SK-N-SH treated with all-trans-retinoic acid at 6 μM for 48 hours (cell line): ENCODE data around the gene LY6G5B.

ENCODE experiments used
- ATAC-seq: fragments of 200-7000 bp; cut with Tn5 transposase; 3 replicates; pipeline ENCODE4 v1.9.1; 2020; ENCODE audit warnings: mild to moderate bottlenecking, moderate library complexity
- ARNTL ChIP-seq: fragments of 450-650 bp; formaldehyde crosslinking; IDR thresholded peaks from 2 replicates; pipeline ENCODE4 v1.5.0; 2020; ENCODE audit warnings: low read depth, mild to moderate bottlenecking, moderate library complexity, borderline replicate concordance
- BACH2 ChIP-seq: fragments of 250-450 bp; sonication (Bioruptor Pico); IDR thresholded peaks from 2 replicates; pipeline ENCODE4 v1.9.0; 2021; ENCODE audit warnings: mild to moderate bottlenecking, borderline replicate concordance
- CREB5 ChIP-seq: fragments of 250-450 bp; sonication (Bioruptor Pico); IDR thresholded peaks from 2 replicates; pipeline ENCODE4 v1.5.1; 2020; ENCODE audit warnings: low read depth, mild to moderate bottlenecking, moderate library complexity
- CSRNP3 ChIP-seq: fragments of 250-450 bp; sonication (Bioruptor Pico); IDR thresholded peaks from 2 replicates; pipeline ENCODE4 v1.5.1; 2021; ENCODE audit warnings: mild to moderate bottlenecking, moderate library complexity
- ESRRG ChIP-seq: fragments of 250-450 bp; sonication (Bioruptor Pico); IDR thresholded peaks from 2 replicates; pipeline ENCODE4 v1.6.1; 2021; ENCODE audit warnings: mild to moderate bottlenecking
- GLIS3 ChIP-seq: fragments of 250-450 bp; sonication (Bioruptor Pico); IDR thresholded peaks from 2 replicates; pipeline ENCODE4 v1.5.0; 2020; ENCODE audit warnings: mild to moderate bottlenecking, moderate library complexity
- ISL1 ChIP-seq: fragments of 250-450 bp; sonication (Bioruptor Pico); IDR thresholded peaks from 2 replicates; pipeline ENCODE4 v2.1.2; 2022; ENCODE audit warnings: mild to moderate bottlenecking, moderate library complexity
- OSR1 ChIP-seq: fragments of 250-450 bp; sonication (Bioruptor Pico); IDR thresholded peaks from 2 replicates; pipeline ENCODE4 v1.8.0; 2022; ENCODE audit warnings: moderate library complexity, mild to moderate bottlenecking, inconsistent platforms
- PATZ1 ChIP-seq: fragments of 250-450 bp; sonication (Bioruptor Pico); IDR thresholded peaks from 2 replicates; pipeline ENCODE4 v1.8.0; 2020; ENCODE audit warnings: mild to moderate bottlenecking, moderate library complexity, borderline replicate concordance
- POU6F1 ChIP-seq: fragments of 250-450 bp; sonication (Bioruptor Pico); IDR thresholded peaks from 2 replicates; pipeline ENCODE4 v1.8.0; 2021; ENCODE audit warnings: low read depth, mild to moderate bottlenecking, moderate library complexity, borderline replicate concordance
- PPARA ChIP-seq: fragments of 250-450 bp; sonication (Bioruptor Pico); IDR thresholded peaks from 2 replicates; pipeline ENCODE4 v1.5.0; 2020; ENCODE audit warnings: mild to moderate bottlenecking, borderline replicate concordance
- RARB ChIP-seq: fragments of 250-450 bp; sonication (Bioruptor Pico); IDR thresholded peaks from 2 replicates; pipeline ENCODE4 v1.8.0; 2021; ENCODE audit warnings: mild to moderate bottlenecking, moderate library complexity
- TCF4 ChIP-seq: fragments of 250-450 bp; sonication (Bioruptor Pico); IDR thresholded peaks from 2 replicates; pipeline ENCODE4 v1.8.0; 2021; ENCODE audit warnings: mild to moderate bottlenecking, moderate library complexity, borderline replicate concordance
- TOX ChIP-seq: fragments of 250-450 bp; sonication (Bioruptor Pico); IDR thresholded peaks from 2 replicates; pipeline ENCODE4 v1.8.0; 2021; ENCODE audit warnings: mild to moderate bottlenecking, moderate library complexity, borderline replicate concordance
- TSHZ2 ChIP-seq: fragments of 250-450 bp; sonication (Bioruptor Pico); IDR thresholded peaks from 2 replicates; pipeline ENCODE4 v1.5.0; 2020; ENCODE audit warnings: mild to moderate bottlenecking, moderate library complexity
- ZC3H10 ChIP-seq: fragments of 250-450 bp; sonication (Bioruptor Pico); IDR thresholded peaks from 2 replicates; pipeline ENCODE4 v1.5.1; 2021; ENCODE audit warnings: mild to moderate bottlenecking, moderate library complexity
- ZFP3 ChIP-seq: fragments of 250-450 bp; sonication (Bioruptor Pico); IDR thresholded peaks from 2 replicates; pipeline ENCODE4 v1.5.0; 2020; ENCODE audit warnings: mild to moderate bottlenecking, moderate library complexity
- ZFP30 ChIP-seq: fragments of 450-650 bp; formaldehyde crosslinking; IDR thresholded peaks from 2 replicates; pipeline ENCODE4 v1.5.0; 2022; ENCODE audit warnings: mild to moderate bottlenecking, moderate library complexity
- ZNF565 ChIP-seq: fragments of 450-650 bp; formaldehyde crosslinking; conservative IDR thresholded peaks from 2 replicates; pipeline ENCODE4 v1.5.0; 2020; ENCODE audit warnings: low read depth, mild to moderate bottlenecking, moderate library complexity
- ZNF70 ChIP-seq: fragments of 450-650 bp; formaldehyde crosslinking; IDR thresholded peaks from 2 replicates; pipeline ENCODE4 v1.5.0; 2020; ENCODE audit warnings: mild to moderate bottlenecking, moderate library complexity
- ZNF8 ChIP-seq: fragments of 450-650 bp; formaldehyde crosslinking; IDR thresholded peaks from 2 replicates; pipeline ENCODE4 v1.5.0; 2020; ENCODE audit warnings: mild to moderate bottlenecking, moderate library complexity

Gene LY6G5B

GRCh38 chr6:31700740-31701401 lies 31.1 kb downstream of the LY6G5B start:
- TF ChIP-seq TSHZ2 (CRISPR knock-in tag) (no peak), GLIS3 (CRISPR knock-in tag) (no peak), ZNF565 (CRISPR knock-in tag) (no peak), PPARA (CRISPR knock-in tag) (no peak), OSR1 (no peak), TOX (CRISPR knock-in tag) (no peak), ZFP30 (no peak), ZC3H10 (no peak), ISL1 (CRISPR knock-in tag) (no peak)
- ATAC-seq: no peak

GRCh38 chr6:31701666-31702404 lies 32.1 kb downstream of the LY6G5B start:
- ATAC-seq: peak; percentile 3; the same call in 1 of the 3 replicates
- TF ChIP-seq ZNF565 (CRISPR knock-in tag) (no peak), PATZ1 (no peak), ARNTL (CRISPR knock-in tag) (no peak), ZFP3 (CRISPR knock-in tag) (no peak), ZNF8 (CRISPR knock-in tag) (no peak), ZC3H10 (no peak)

- peak; percentile 45 for ATAC-seq
- TF ChIP-seq ZNF8 (CRISPR knock-in tag) (no peak), POU6F1 (CRISPR knock-in tag) (no peak), CREB5 (CRISPR knock-in tag) (no peak), ZNF70 (CRISPR knock-in tag) (no peak), ARNTL (CRISPR knock-in tag) (no peak), TCF4 (no peak), ZNF565 (CRISPR knock-in tag) (no peak), CSRNP3 (CRISPR knock-in tag) (no peak), GLIS3 (CRISPR knock-in tag) (no peak), BACH2 (no peak), ZC3H10 (no peak), RARB (CRISPR knock-in tag) (no peak), ESRRG (CRISPR knock-in tag) (no peak), TOX (CRISPR knock-in tag) (no peak), TSHZ2 (CRISPR knock-in tag) (no peak), PATZ1 (no peak)
- TF ChIP-seq, all 23 proteins: peak for 0
Observed at GRCh38 chr6:31702405-31702818, 32.6 kb downstream of the LY6G5B start.
